ENCODE measurements around the gene CLDN9.

CLDN9 gene

GRCh38 chr16:3013998-3014690 lies 1.4 kb downstream of the CLDN9 start:
- Histone ChIP-seq H3K9ac (ENCODE audit: low read depth, low read length) (0 out of 2 replicates have a peak overlapping the region, but pooled peaks have one; percentile 6), H3K4me1 (ENCODE audit: insufficient read depth, low read length) (peaks cover 37% of the 10 kb centered on the region; the same call in 1 of the 2 replicates), H3K36me3 (ENCODE audit: insufficient read depth, low read length) (peaks cover 4% of the 10 kb centered on the region; the same call in 1 of the 2 replicates), H3K9me3 (ENCODE audit: control insufficient read depth, insufficient read depth, low read length) (no peaks in the 10 kb centered on the region)

GRCh38 chr16:3014971-3015370 lies 2.2 kb downstream of the CLDN9 start:
- no peak overlapping the region for H3K9ac ChIP-seq (ENCODE audit: low read depth, low read length)
- H3K9me3 ChIP-seq (ENCODE audit: control insufficient read depth, insufficient read depth, low read length) = no peaks in the 10 kb centered on the region
- H3K36me3 ChIP-seq (ENCODE audit: insufficient read depth, low read length) = peaks cover 4% of the 10 kb centered on the region; the same call in 1 of the 2 replicates
- peaks cover 33% of the 10 kb centered on the region; the same call in 1 of the 2 replicates for H3K4me1 ChIP-seq (ENCODE audit: insufficient read depth, low read length)

GRCh38 chr16:3015865-3016521 lies 3.3 kb downstream of the CLDN9 start:
- H3K9ac ChIP-seq (ENCODE audit: low read depth, low read length) = no peak overlapping the region
- peaks cover 25% of the 10 kb centered on the region; the same call in 1 of the 2 replicates for H3K4me1 ChIP-seq (ENCODE audit: insufficient read depth, low read length)
- H3K9me3 ChIP-seq (ENCODE audit: control insufficient read depth, insufficient read depth, low read length) = no peaks in the 10 kb centered on the region
- H3K36me3 ChIP-seq (ENCODE audit: insufficient read depth, low read length) = peaks cover 4% of the 10 kb centered on the region; the same call in 1 of the 2 replicates

GRCh38 chr16:3017344-3017743 lies 4.6 kb downstream of the CLDN9 start:
- Histone ChIP-seq H3K9ac (ENCODE audit: low read depth, low read length) (peak overlapping the region; percentile 89), H3K4me1 (ENCODE audit: insufficient read depth, low read length) (peaks cover 17% of the 10 kb centered on the region; the same call in 1 of the 2 replicates), H3K36me3 (ENCODE audit: insufficient read depth, low read length) (peaks cover 8% of the 10 kb centered on the region; the same call in 1 of the 2 replicates), H3K9me3 (ENCODE audit: control insufficient read depth, insufficient read depth, low read length) (no peaks in the 10 kb centered on the region)

- H3K36me3 ChIP-seq (ENCODE audit: insufficient read depth, low read length) = peaks cover 8% of the 10 kb centered on the region; the same call in 1 of the 2 replicates
- peaks cover 19% of the 10 kb centered on the region; the same call in 1 of the 2 replicates for H3K4me1 ChIP-seq (ENCODE audit: insufficient read depth, low read length)
- H3K9ac ChIP-seq (ENCODE audit: low read depth, low read length) = peak within 1 kb of the TSS; percentile 89
These were observed 5.2 kb downstream of the CLDN9 start, which contains the start of gene CLDN6 for GRCh38 chr16:3017794-3018506. CLDN6 (minus strand) TSS chr16:3018183; CDS start chr16:3016021, 2,162 bp downstream.

GRCh38 chr16:3019594-3020246 lies 7.0 kb downstream of the CLDN9 start:
- no peaks in the 10 kb centered on the region for H3K9me3 ChIP-seq (ENCODE audit: control insufficient read depth, insufficient read depth, low read length)
- peak overlapping the region; percentile 62; the same call in 1 of the 2 replicates for H3K9ac ChIP-seq (ENCODE audit: low read depth, low read length)
- H3K36me3 ChIP-seq (ENCODE audit: insufficient read depth, low read length) = peaks cover 8% of the 10 kb centered on the region; the same call in 1 of the 2 replicates
- H3K4me1 ChIP-seq (ENCODE audit: insufficient read depth, low read length) = peaks cover 4% of the 10 kb centered on the region; the same call in 1 of the 2 replicates

More at GRCh38 chr16:3017794-3018506, 5.2 kb downstream of the CLDN9 start, which contains the start of gene CLDN6:
- no peaks in the 10 kb centered on the region for H3K9me3 ChIP-seq (ENCODE audit: control insufficient read depth, insufficient read depth, low read length)

- Histone ChIP-seq H3K36me3 (ENCODE audit: insufficient read depth, low read length) (0 out of 2 replicates have a peak, but pooled peaks cover 5% of the 10 kb centered on the region), H3K9ac (ENCODE audit: low read depth, low read length) (peak within 1 kb of the TSS; percentile 85), H3K4me1 (ENCODE audit: insufficient read depth, low read length) (peaks cover 4% of the 10 kb centered on the region; the same call in 1 of the 2 replicates), H3K9me3 (ENCODE audit: control insufficient read depth, insufficient read depth, low read length) (no peaks in the 10 kb centered on the region)
These were observed 7.5 kb downstream of the CLDN9 start, which contains the start of gene TNFRSF12A for GRCh38 chr16:3020247-3020603. TNFRSF12A (plus strand) TSS chr16:3020368; CDS start chr16:3020398, 30 bp downstream.

GRCh38 chr16:3020604-3021448 lies 8.1 kb downstream of the CLDN9 start:
- peaks cover 4% of the 10 kb centered on the region; the same call in 1 of the 2 replicates for H3K4me1 ChIP-seq (ENCODE audit: insufficient read depth, low read length)
- 0 out of 2 replicates have a peak, but pooled peaks cover 5% of the 10 kb centered on the region for H3K36me3 ChIP-seq (ENCODE audit: insufficient read depth, low read length)
- no peaks in the 10 kb centered on the region for H3K9me3 ChIP-seq (ENCODE audit: control insufficient read depth, insufficient read depth, low read length)
- H3K9ac ChIP-seq (ENCODE audit: low read depth, low read length) = peak overlapping the region; percentile 85

GRCh38 chr16:3021449-3022207 lies 8.9 kb downstream of the CLDN9 start:
- peak overlapping the region; percentile 85 for H3K9ac ChIP-seq (ENCODE audit: low read depth, low read length)
- H3K9me3 ChIP-seq (ENCODE audit: control insufficient read depth, insufficient read depth, low read length) = no peaks in the 10 kb centered on the region
- H3K4me1 ChIP-seq (ENCODE audit: insufficient read depth, low read length) = peaks cover 4% of the 10 kb centered on the region; the same call in 1 of the 2 replicates
- 0 out of 2 replicates have a peak, but pooled peaks cover 5% of the 10 kb centered on the region for H3K36me3 ChIP-seq (ENCODE audit: insufficient read depth, low read length)

GRCh38 chr16:3022208-3022683 lies 9.5 kb downstream of the CLDN9 start:
- Histone ChIP-seq H3K4me1 (ENCODE audit: insufficient read depth, low read length) (peaks cover 4% of the 10 kb centered on the region; the same call in 1 of the 2 replicates), H3K9ac (ENCODE audit: low read depth, low read length) (peak overlapping the region; percentile 85)

GRCh38 chr16:3022684-3023414 lies 10.1 kb downstream of the CLDN9 start:
- peak overlapping the region; percentile 84 for H3K9ac ChIP-seq (ENCODE audit: low read depth, low read length)
- H3K4me1 ChIP-seq (ENCODE audit: insufficient read depth, low read length) = peaks cover 4% of the 10 kb centered on the region; the same call in 1 of the 2 replicates
- H3K9me3 ChIP-seq (ENCODE audit: control insufficient read depth, insufficient read depth, low read length) = no peaks in the 10 kb centered on the region

More at GRCh38 chr16:3022208-3022683, 9.5 kb downstream of the CLDN9 start:
- H3K9me3 ChIP-seq (ENCODE audit: control insufficient read depth, insufficient read depth, low read length) = no peaks in the 10 kb centered on the region
- H3K36me3 ChIP-seq (ENCODE audit: insufficient read depth, low read length) = 0 out of 2 replicates have a peak, but pooled peaks cover 5% of the 10 kb centered on the region

GRCh38 chr16:3023415-3023668 lies 10.6 kb downstream of the CLDN9 start:
- Histone ChIP-seq H3K4me1 (ENCODE audit: insufficient read depth, low read length) (peaks cover 4% of the 10 kb centered on the region; the same call in 1 of the 2 replicates), H3K9ac (ENCODE audit: low read depth, low read length) (peak overlapping the region; percentile 84), H3K9me3 (ENCODE audit: control insufficient read depth, insufficient read depth, low read length) (no peaks in the 10 kb centered on the region), H3K36me3 (ENCODE audit: insufficient read depth, low read length) (0 out of 2 replicates have a peak, but pooled peaks cover 5% of the 10 kb centered on the region)

More at GRCh38 chr16:3022684-3023414, 10.1 kb downstream of the CLDN9 start:
- H3K36me3 ChIP-seq (ENCODE audit: insufficient read depth, low read length) = 0 out of 2 replicates have a peak, but pooled peaks cover 5% of the 10 kb centered on the region

Data from ES-I3 (cell line).